Activated CD4-positive, alpha-beta T cell treated with anti-CD3 and anti-CD28 coated beads for 4 hours (primary cell): ENCODE measurements around the gene THSD4.
"Not testable (repeated sequence)": the region's sequence is repeated elsewhere in the genome, so short reads cannot be mapped to it uniquely, and the experiment has no call there.

ENCODE experiments used
- DNase-seq, 2 donors: peaks; one replicate each; pipeline ENCODE4 v3.0.0-alpha.2; 2020

The THSD4 gene

GRCh38 chr15:71230303-71230702 is 115.0 kb downstream of the THSD4 start:
- no peak for DNase-seq

GRCh38 chr15:71231758-71232157 is 116.5 kb downstream of the THSD4 start:
- DNase-seq = no peak

- DNase-seq = no peak
These were observed 117.1 kb downstream of the THSD4 start for GRCh38 chr15:71232411-71232810.

GRCh38 chr15:71237456-71238188 is 122.4 kb downstream of the THSD4 start:
- no peak for DNase-seq

- DNase-seq = no peak
These were observed 123.7 kb downstream of the THSD4 start for GRCh38 chr15:71238926-71239325.

GRCh38 chr15:71239592-71240364 is 124.5 kb downstream of the THSD4 start:
- DNase-seq = no peak

- no peak for DNase-seq
These were observed 127.0 kb downstream of the THSD4 start for GRCh38 chr15:71242292-71242691.

GRCh38 chr15:71244250-71244649 is 129.0 kb downstream of the THSD4 start:
- no peak for DNase-seq

GRCh38 chr15:71245588-71245987 is 130.3 kb downstream of the THSD4 start:
- DNase-seq = no peak

- DNase-seq = no peak
These were observed 133.1 kb downstream of the THSD4 start for GRCh38 chr15:71248386-71248785.

GRCh38 chr15:71249986-71250385 is 134.7 kb downstream of the THSD4 start:
- DNase-seq = no peak

GRCh38 chr15:71250936-71251583 is 135.8 kb downstream of the THSD4 start:
- no peak for DNase-seq

- no peak for DNase-seq
These were observed 136.3 kb downstream of the THSD4 start for GRCh38 chr15:71251584-71252043.

- DNase-seq = no peak
These were observed 136.9 kb downstream of the THSD4 start for GRCh38 chr15:71252044-71252739.

- no peak for DNase-seq
These were observed 137.4 kb downstream of the THSD4 start for GRCh38 chr15:71252740-71253047.

- no peak for DNase-seq
These were observed 139.2 kb downstream of the THSD4 start for GRCh38 chr15:71254491-71254890.

GRCh38 chr15:71256934-71257664 is 141.8 kb downstream of the THSD4 start:
- no peak for DNase-seq

GRCh38 chr15:71259866-71260265 is 144.6 kb downstream of the THSD4 start:
- no peak for DNase-seq

- no peak for DNase-seq
These were observed 146.1 kb downstream of the THSD4 start for GRCh38 chr15:71261418-71261817.

GRCh38 chr15:71261909-71262308 is 146.6 kb downstream of the THSD4 start:
- no peak for DNase-seq

GRCh38 chr15:71262599-71262998 is 147.3 kb downstream of the THSD4 start:
- DNase-seq = no peak

- not testable (repeated sequence) for DNase-seq
These were observed 150.3 kb downstream of the THSD4 start for GRCh38 chr15:71265606-71266005.

GRCh38 chr15:71271327-71271726 is 156.1 kb downstream of the THSD4 start:
- DNase-seq = no peak
